ENCODE measurements around the gene MBD3L4. TPM values are rescaled to one million over a fixed set of nuclear protein-coding genes. Genes with fewer than 3 reads are reported as not detected.
"Not testable (repeated sequence)": the region's sequence is repeated elsewhere in the genome, so short reads cannot be mapped to it uniquely, and the experiment has no call there.

MBD3L4 gene
- total RNA-seq, 1 donor from 2014 or later: not detected

DNA sequence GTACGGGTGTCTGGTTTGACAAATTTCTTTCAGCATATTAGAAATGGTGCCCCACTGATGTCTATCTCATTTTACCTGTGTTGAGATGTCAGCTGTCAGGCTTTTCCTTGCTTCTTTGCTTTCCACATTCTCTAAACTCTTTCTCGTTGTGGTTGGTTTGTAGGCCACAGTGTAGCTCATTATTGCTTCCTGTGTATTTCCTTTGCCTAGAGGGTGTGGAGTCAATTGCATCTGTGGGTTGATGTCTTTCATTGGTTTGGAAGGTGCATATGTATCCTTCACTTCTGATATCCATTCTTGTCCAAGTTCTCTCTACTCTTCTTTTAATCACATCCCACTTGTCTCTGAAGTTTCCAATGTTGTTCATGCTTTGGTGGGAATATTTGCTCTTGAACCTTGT, 1.6 kb upstream of the MBD3L4 start:
- DNase-seq (ENCODE audit: low read depth); FAIRE-seq; H3K27me3 ChIP-seq (ENCODE audit: control insufficient read depth, insufficient read depth, low read length); H3K4me3 ChIP-seq (ENCODE audit: low read depth, low read length); H3K36me3 ChIP-seq (ENCODE audit: control insufficient read depth, insufficient read depth, low read length): not testable (repeated sequence)

DNA sequence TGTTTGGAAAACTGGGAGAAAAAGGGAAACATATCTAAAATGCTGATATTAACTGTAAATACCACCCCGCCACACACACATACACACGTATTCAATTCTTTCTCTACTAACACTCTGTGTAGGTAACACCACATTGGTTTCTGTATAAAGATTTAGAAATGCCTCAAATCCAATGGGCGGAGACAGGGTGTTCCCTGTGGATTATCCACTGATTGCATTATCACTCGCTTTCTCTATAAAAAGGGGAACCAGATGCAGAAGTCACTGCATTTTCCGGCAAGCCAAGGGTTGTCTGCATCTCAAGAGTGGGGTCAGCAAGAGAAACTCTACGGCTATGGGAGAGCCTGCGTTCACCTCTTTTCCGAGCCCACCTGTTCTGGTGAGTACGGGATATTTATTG, 9.7 kb downstream of the MBD3L4 start, which contains the start of gene MBD3L5:
MBD3L5 (plus strand) TSS at position 301 of the 400 bp plus-strand sequence; CDS start at position 335, 34 bp downstream.
- not testable (repeated sequence) for DNase-seq (ENCODE audit: low read depth); H3K4me3 ChIP-seq (ENCODE audit: low read depth, low read length); H3K36me3 ChIP-seq (ENCODE audit: control insufficient read depth, insufficient read depth, low read length); FAIRE-seq; H3K27me3 ChIP-seq (ENCODE audit: control insufficient read depth, insufficient read depth, low read length)

DNA sequence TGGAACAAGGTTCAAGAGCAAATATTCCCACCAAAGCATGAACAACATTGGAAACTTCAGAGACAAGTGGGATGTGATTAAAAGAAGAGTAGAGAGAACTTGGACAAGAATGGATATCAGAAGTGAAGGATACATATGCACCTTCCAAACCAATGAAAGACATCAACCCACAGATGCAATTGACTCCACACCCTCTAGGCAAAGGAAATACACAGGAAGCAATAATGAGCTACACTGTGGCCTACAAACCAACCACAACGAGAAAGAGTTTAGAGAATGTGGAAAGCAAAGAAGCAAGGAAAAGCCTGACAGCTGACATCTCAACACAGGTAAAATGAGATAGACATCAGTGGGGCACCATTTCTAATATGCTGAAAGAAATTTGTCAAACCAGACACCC, 11.2 kb downstream of the MBD3L4 start:
- FAIRE-seq: not testable (repeated sequence)

DNA sequence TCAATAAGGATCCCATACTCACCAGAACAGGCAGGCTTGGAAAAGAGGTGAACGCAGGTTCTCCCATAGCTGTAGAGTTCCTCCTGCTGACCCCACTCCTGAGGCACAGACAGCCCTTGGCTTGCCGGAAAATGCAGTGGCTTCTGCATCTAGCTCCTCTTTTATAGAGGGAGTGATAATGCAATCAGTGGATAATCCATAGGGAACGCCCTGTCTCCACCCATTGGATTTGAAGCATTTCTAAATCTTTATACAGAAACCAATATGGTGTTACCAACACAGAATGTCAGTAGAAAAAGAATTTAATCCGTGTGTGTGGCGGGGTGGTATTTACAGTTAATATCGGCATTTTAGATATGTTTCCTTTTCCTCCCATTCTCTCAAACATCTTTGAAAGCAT, 18.6 kb downstream of the MBD3L4 start, which contains the start of gene MBD3L2B:
MBD3L2B (minus strand) TSS at position 101 of the 400 bp plus-strand sequence; CDS start at position 67, 34 bp downstream.
- H3K36me3 ChIP-seq (ENCODE audit: control insufficient read depth, insufficient read depth, low read length); FAIRE-seq; H3K4me3 ChIP-seq (ENCODE audit: low read depth, low read length); H3K27me3 ChIP-seq (ENCODE audit: control insufficient read depth, insufficient read depth, low read length); DNase-seq (ENCODE audit: low read depth): not testable (repeated sequence)

More for the DNA sequence above, 11.2 kb downstream of the MBD3L4 start:
- H3K4me3 ChIP-seq (ENCODE audit: low read depth, low read length); H3K36me3 ChIP-seq (ENCODE audit: control insufficient read depth, insufficient read depth, low read length); DNase-seq (ENCODE audit: low read depth); H3K27me3 ChIP-seq (ENCODE audit: control insufficient read depth, insufficient read depth, low read length): not testable (repeated sequence)

DNA sequence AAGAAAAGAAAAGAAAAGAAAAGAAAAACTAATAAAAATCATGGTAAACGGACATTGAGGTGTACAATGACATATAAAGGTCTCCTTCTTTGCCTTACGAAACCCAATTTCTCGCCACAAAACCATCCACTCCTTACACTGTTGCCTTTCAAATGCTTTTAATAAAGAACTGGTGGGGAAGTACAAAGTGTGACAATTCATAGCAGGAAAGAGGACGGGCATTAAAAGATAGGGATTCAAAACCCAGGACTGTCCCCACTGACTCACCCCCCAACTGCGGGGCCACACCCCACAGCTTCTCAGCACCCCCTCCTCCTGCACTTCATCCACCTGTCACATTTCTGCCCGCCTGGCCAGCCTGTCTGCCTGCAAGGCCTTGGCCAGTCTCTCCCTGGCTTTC, 21.2 kb downstream of the MBD3L4 start:
- Histone ChIP-seq H3K4me3 (ENCODE audit: low read depth, low read length) (no peak overlapping the region), H3K36me3 (ENCODE audit: control insufficient read depth, insufficient read depth, low read length) (no peaks in the 10 kb centered on the region), H3K27me3 (ENCODE audit: control insufficient read depth, insufficient read depth, low read length) (no peaks in the 10 kb centered on the region)
- FAIRE-seq (no peak), DNase-seq (ENCODE audit: low read depth) (no peak)
- TF ChIP-seq, protein P1, sequence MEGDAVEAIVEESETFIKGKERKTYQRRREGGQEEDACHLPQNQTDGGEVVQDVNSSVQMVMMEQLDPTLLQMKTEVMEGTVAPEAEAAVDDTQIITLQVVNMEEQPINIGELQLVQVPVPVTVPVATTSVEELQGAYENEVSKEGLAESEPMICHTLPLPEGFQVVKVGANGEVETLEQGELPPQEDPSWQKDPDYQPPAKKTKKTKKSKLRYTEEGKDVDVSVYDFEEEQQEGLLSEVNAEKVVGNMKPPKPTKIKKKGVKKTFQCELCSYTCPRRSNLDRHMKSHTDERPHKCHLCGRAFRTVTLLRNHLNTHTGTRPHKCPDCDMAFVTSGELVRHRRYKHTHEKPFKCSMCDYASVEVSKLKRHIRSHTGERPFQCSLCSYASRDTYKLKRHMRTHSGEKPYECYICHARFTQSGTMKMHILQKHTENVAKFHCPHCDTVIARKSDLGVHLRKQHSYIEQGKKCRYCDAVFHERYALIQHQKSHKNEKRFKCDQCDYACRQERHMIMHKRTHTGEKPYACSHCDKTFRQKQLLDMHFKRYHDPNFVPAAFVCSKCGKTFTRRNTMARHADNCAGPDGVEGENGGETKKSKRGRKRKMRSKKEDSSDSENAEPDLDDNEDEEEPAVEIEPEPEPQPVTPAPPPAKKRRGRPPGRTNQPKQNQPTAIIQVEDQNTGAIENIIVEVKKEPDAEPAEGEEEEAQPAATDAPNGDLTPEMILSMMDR (IDR thresholded peaks at IDR 0.05; ENCODE audit: insufficient read depth, low read length, severe bottlenecking): no peak

DNA sequence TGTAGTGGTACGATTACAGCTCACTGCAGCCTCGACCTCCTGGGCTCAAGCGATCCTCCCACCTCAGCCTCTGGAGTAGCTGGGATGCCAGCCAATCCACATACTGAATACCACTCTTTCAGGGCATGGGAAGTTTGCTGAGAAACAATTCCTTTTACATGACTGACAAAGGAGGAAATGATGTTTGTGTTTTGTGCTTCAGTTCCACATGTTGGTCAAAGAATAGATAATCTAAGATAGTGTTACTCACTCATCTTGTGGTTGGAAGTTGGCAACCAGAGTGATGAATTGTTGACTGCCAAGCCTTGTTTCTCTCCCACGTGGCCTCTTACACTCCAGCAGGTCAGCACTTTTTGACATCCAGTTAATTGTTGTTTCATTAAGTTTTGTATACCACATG, 26.3 kb downstream of the MBD3L4 start:
- Histone ChIP-seq H3K36me3 (ENCODE audit: control insufficient read depth, insufficient read depth, low read length) (no peaks in the 10 kb centered on the region), H3K27me3 (ENCODE audit: control insufficient read depth, insufficient read depth, low read length) (no peaks in the 10 kb centered on the region), H3K4me3 (ENCODE audit: low read depth, low read length) (no peak overlapping the region)
- DNase-seq (ENCODE audit: low read depth): peak; percentile 66
- TF ChIP-seq, protein P1 (IDR thresholded peaks at IDR 0.05; ENCODE audit: insufficient read depth, low read length, severe bottlenecking): no peak
- no peak for FAIRE-seq

DNA sequence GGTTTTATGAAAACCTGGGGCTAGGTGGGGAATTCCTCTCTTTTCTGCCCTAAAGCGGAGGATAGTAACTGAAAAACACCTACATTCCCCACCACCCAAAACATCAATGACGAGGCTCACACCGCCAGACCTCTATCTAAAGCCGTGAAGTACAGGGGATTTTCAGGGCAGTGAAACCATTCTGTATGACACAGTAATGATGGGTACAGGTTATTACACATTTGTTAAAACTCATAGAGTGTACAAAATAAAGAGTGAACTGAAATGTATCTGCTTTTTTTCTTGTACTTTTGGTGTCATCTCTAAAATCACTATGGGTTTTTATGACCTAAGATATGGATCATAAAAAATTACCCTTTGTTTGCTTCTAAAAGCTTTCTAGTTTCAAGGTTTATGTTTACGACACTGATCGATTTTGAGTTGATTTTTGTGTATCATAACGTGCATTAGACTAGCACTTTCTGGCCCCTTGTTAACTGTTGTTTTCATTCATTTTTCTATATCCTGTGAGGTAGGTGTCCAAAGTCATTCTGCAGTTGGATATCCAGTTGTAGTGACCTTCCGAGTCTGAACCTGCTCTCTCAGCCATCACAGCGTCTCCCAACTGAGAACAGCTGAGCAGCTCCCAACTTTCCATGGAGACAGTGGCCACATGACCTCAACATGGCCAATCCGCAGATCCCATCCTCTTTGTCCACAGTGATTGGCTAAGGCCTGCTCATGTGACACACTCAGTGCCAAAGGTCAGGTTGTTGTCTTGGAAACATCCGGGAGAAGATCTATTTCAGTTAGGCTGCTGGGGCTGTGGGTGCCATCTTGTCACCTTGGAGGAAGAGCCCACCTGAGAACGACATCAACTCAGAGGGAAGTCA, 29.0 kb downstream of the MBD3L4 start:
- TF ChIP-seq, protein P1 (IDR thresholded peaks at IDR 0.05; ENCODE audit: insufficient read depth, low read length, severe bottlenecking): no peak
- DNase-seq (ENCODE audit: low read depth) (no peak), FAIRE-seq (no peak)
- Histone ChIP-seq H3K27me3 (ENCODE audit: control insufficient read depth, insufficient read depth, low read length) (no peaks in the 10 kb centered on the region), H3K4me3 (ENCODE audit: low read depth, low read length) (no peak overlapping the region), H3K36me3 (ENCODE audit: control insufficient read depth, insufficient read depth, low read length) (no peaks in the 10 kb centered on the region)

Measured in bronchial epithelial cell (primary cell).